ENCODE measurements around the gene CTXND1. TPM values are rescaled to one million over a fixed set of nuclear protein-coding genes. Genes with fewer than 3 reads are reported as not detected.

CTXND1 gene
- total RNA-seq, 1 experiment from 2014 or later = not detected

- DNase-seq (peak; percentile 4), ATAC-seq (no peak)
- H3K9me3 ChIP-seq (ENCODE audit: low read length) = no peaks in the 10 kb centered on the region
- H3F3A ChIP-seq (ENCODE audit: low read length, unreplicated experiment) = no peaks in the 10 kb centered on the region
- H3K27ac ChIP-seq (ENCODE audit: low read length) = no peak overlapping the region
- peaks cover 20% of the 10 kb centered on the region for H3K27me3 ChIP-seq (ENCODE audit: low read length)
- H3K9me2 ChIP-seq (replicated peaks; ENCODE audit: low read length) = no peaks in the 10 kb centered on the region
- H3K4me3 ChIP-seq (ENCODE audit: low read length) = no peak overlapping the region
- no peak overlapping the region for H2AFZ ChIP-seq (ENCODE audit: low read length)
- H3K4me2 ChIP-seq (ENCODE audit: low read length) = no peak overlapping the region
- H3K79me2 ChIP-seq (ENCODE audit: low read length) = no peaks in the 10 kb centered on the region
- H3K9ac ChIP-seq (ENCODE audit: low read length) = no peak overlapping the region
- POLR2A ChIA-PET (ENCODE audit: unreplicated experiment) = no interaction called here
- intact Hi-C loops (cut with micrococcal nuclease) = no loop called here
- H3K36me3 ChIP-seq (ENCODE audit: low read depth, low read length) = no peaks in the 10 kb centered on the region
- BruUV-seq (replicated peaks) = no TSS peak
- H3K4me1 ChIP-seq (ENCODE audit: insufficient read depth, low read length) = no peaks in the 10 kb centered on the region; the same call in 1 of the 2 replicates
- CTCF ChIA-PET = no interaction called here
- H4K20me1 ChIP-seq (ENCODE audit: low read length) = no peaks in the 10 kb centered on the region
- no peak for TF ChIP-seq CTCF (conservative IDR thresholded peaks at IDR 0.05; ENCODE audit: low read depth, low read length)
- no peak for TF ChIP-seq EZH2 (IDR thresholded peaks at IDR 0.05; ENCODE audit: low read length, unreplicated experiment)
- TF ChIP-seq EZH2phosphoT487 (IDR thresholded peaks at IDR 0.05; ENCODE audit: borderline replicate concordance, low read length) = no peak
These were observed 40.0 kb downstream of the CTXND1 start for GRCh38 chr15:80211976-80212375.

- Histone ChIP-seq H3K4me2 (ENCODE audit: low read length) (no peak overlapping the region), H3K4me3 (ENCODE audit: low read length) (no peak overlapping the region), H3K27me3 (ENCODE audit: low read length) (peaks cover 27% of the 10 kb centered on the region), H3K9me2 (replicated peaks; ENCODE audit: low read length) (no peaks in the 10 kb centered on the region), H3K4me1 (ENCODE audit: insufficient read depth, low read length) (no peaks in the 10 kb centered on the region; the same call in 1 of the 2 replicates), H3K79me2 (ENCODE audit: low read length) (no peaks in the 10 kb centered on the region), H2AFZ (ENCODE audit: low read length) (no peak overlapping the region), H3F3A (ENCODE audit: low read length, unreplicated experiment) (no peaks in the 10 kb centered on the region), H3K9ac (ENCODE audit: low read length) (no peak overlapping the region), H4K20me1 (ENCODE audit: low read length) (no peaks in the 10 kb centered on the region), H3K27ac (ENCODE audit: low read length) (no peak overlapping the region), H3K9me3 (ENCODE audit: low read length) (no peaks in the 10 kb centered on the region), H3K36me3 (ENCODE audit: low read depth, low read length) (no peaks in the 10 kb centered on the region)
- ATAC-seq (no peak), DNase-seq (no peak)
- no peak for TF ChIP-seq EZH2 (IDR thresholded peaks at IDR 0.05; ENCODE audit: low read length, unreplicated experiment)
- no peak for TF ChIP-seq EZH2phosphoT487 (IDR thresholded peaks at IDR 0.05; ENCODE audit: borderline replicate concordance, low read length)
- no peak for TF ChIP-seq CTCF (conservative IDR thresholded peaks at IDR 0.05; ENCODE audit: low read depth, low read length)
- POLR2A ChIA-PET (ENCODE audit: unreplicated experiment) = no interaction called here
- BruUV-seq (replicated peaks) = no TSS peak
- intact Hi-C loops (cut with micrococcal nuclease) = no loop called here
- CTCF ChIA-PET = no interaction called here
These were observed 41.1 kb downstream of the CTXND1 start for GRCh38 chr15:80210611-80211573.

Measured in PC-3 (cell line).